ENCODE results near the gene HNRNPM.

The HNRNPM gene

GRCh38 chr19:8478598-8478997, 33.8 kb downstream of the HNRNPM start:
- DNase-seq (ENCODE audit: low spot score) = no peak
- no peak for TF ChIP-seq CTCF (IDR thresholded peaks at IDR 0.05)
- H3K4me3 ChIP-seq = no peak overlapping the region
- H3K27ac ChIP-seq = peak overlapping the region in 1 of 2 donors; percentile 38

DNA sequence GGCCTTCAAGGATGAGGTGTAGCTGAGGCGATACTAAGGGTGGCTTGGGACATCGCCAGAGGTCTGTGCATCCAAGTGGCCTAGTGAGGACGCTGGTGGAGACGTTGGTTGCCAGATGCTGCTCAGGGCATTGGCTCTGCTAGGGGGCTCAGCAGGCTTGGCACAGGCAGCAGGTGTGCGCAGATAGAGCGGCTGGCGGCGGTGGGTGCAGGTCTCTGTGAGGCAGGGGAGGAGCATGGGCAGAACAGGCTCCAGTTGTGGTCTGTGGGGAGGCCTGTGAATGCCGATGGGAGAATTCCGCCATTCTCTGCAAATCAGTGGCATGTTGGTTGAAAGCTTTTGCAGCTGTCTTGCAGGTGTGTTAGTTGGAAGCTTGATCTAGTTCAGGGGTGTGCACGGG, 36.4 kb downstream of the HNRNPM start:
- no peak overlapping the region for H3K4me3 ChIP-seq
- no peak for DNase-seq (ENCODE audit: low spot score)
- peak overlapping the region in 1 of 2 donors; percentile 11 for H3K27ac ChIP-seq
- no peak for TF ChIP-seq CTCF (IDR thresholded peaks at IDR 0.05)

GRCh38 chr19:8481616-8482015, 36.8 kb downstream of the HNRNPM start:
- Histone ChIP-seq H3K27ac (peak overlapping the region in 1 of 2 donors; percentile 11), H3K4me3 (no peak overlapping the region)
- no peak for DNase-seq (ENCODE audit: low spot score)
- no peak for TF ChIP-seq CTCF (IDR thresholded peaks at IDR 0.05)

DNA sequence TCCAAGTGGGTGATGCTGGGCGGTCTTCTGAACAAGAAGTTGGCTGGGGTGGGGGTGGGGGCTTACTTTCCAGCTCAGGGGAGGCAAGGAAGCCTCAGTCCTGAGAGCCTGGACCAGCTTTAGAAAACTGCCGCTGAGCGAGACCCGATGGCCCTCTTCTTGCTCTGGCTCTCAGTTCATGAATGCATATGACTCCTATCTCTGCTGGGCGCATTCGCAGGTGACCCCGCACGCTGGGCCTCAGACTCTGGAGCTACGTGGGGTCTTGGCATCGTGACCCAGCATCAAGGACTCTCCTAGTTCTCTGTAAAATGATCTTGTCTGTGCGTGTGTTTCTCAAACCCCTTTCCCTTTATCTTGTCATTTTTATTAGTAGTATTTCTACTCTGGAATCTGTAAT, 37.9 kb downstream of the HNRNPM start:
- Histone ChIP-seq H3K4me3 (no peak overlapping the region), H3K27ac (no peak overlapping the region)
- TF ChIP-seq CTCF (IDR thresholded peaks at IDR 0.05) = no peak
- DNase-seq (ENCODE audit: low spot score) = no peak

DNA sequence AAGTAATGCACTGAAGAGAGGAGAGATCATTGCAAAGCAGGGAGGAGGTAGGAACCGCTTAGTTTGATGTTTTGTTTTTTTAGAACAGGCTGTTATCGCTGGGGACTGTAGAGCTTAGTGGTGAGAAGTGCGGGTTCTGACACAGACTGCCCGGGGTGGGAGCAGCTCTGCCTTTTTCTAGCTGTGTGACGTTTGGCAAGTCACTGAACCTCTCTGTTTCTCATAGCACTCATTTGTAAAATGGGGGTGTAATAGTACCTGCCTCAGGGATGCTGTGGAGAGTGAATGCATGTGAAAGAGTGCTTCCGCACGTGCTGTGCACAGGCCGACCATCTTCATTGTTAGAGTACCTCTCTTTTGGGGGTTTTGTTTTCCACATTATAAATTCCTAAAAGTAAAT, 38.4 kb downstream of the HNRNPM start:
- no peak overlapping the region for H3K27ac ChIP-seq
- H3K4me3 ChIP-seq = no peak overlapping the region
- TF ChIP-seq CTCF (IDR thresholded peaks at IDR 0.05) = no peak
- DNase-seq (ENCODE audit: low spot score) = no peak

DNA sequence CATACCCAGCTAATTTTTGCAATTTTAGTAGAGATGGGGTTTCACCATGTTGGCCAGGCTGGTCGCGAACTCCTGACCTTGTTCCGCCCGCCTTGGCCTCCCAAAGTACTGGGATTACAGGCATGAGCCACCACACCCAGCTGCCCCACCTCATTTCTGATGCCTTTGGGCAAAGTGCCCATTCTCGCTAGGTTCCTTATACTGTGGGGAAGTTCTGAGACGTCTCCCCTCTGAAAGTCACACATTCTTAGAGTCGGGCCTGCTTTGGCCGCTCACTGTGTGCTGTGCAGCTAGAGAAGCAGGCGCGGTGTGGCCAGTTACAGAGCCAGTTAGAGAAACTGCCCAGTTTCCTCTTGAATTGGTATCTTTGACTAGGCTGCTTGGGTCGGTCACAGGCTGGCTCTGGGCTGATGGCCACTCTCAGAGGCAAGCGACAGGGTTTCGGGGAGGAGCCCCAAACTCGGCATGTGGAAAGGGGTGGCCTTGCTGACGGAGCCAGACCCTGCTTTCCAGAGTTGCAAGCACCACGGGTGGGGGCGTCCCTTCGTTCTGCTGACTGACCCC, 39.6 kb downstream of the HNRNPM start:
- Histone ChIP-seq H3K4me3 (no peak overlapping the region), H3K27ac (peak overlapping the region in 1 of 2 donors; percentile 21)
- no peak for DNase-seq (ENCODE audit: low spot score)
- no peak for TF ChIP-seq CTCF (IDR thresholded peaks at IDR 0.05)

GRCh38 chr19:8485561-8486371, 41.0 kb downstream of the HNRNPM start:
- no peak overlapping the region for H3K4me3 ChIP-seq
- no peak for DNase-seq (ENCODE audit: low spot score)
- TF ChIP-seq CTCF (IDR thresholded peaks at IDR 0.05) = no peak
- H3K27ac ChIP-seq = no peak overlapping the region

Data from coronary artery (tissue), 2 donors.